H1 (cell line): ENCODE measurements around the gene NEURL4. TPM values are rescaled to one million over a fixed set of nuclear protein-coding genes. Genes with fewer than 3 reads are reported as not detected.

ENCODE experiments used
- CTCF ChIA-PET: fragments of 300-600 bp; sonication (Branson Sonifier 250); formaldehyde crosslinking; loops from one replicate; lab custom pipeline; 2021; ENCODE audit not compliant: partially characterized antibody; lab: Charles Lee
- POLR2A ChIA-PET: fragments of 300-600 bp; sonication (Branson Sonifier 250); formaldehyde crosslinking; loops from one replicate; lab custom pipeline; 2021; ENCODE audit warnings: inconsistent platforms; ENCODE audit not compliant: partially characterized antibody; lab: Charles Lee
- DNase-seq, 2 experiments: peaks; one replicate each; pipeline versions ENCODE4 v3.0.0 to v3.0.0-alpha.2; 2010 to 2022; ENCODE audit warnings: low spot score in 2 of 2, low read depth in 1 of 2, mixed read lengths in 1 of 2
- FAIRE-seq: peaks from 2 replicates; lab custom pipeline; 2011; peaks lifted over from hg19 to GRCh38; lab: Jason Lieb, UNC
- H2AFZ ChIP-seq: 2 replicates; pipeline ENCODE4 v1.8.1; 2012; ENCODE audit warnings: low read length, inconsistent platforms
- H2AK5ac ChIP-seq: 2 replicates; pipeline ENCODE4 v1.6.1; 2013; ENCODE audit warnings: low read depth, low read length
- H2BK120ac ChIP-seq: replicated peaks from 2 replicates; pipeline ENCODE3; 2013; ENCODE audit warnings: low read depth, low read length, inconsistent platforms
- H2BK12ac ChIP-seq: 2 replicates; pipeline ENCODE4 v1.6.1; 2013; ENCODE audit warnings: low read depth, low read length
- H2BK15ac ChIP-seq: 2 replicates; pipeline ENCODE4 v1.6.1; 2013; ENCODE audit warnings: low read length
- H2BK20ac ChIP-seq: 2 replicates; pipeline ENCODE4 v1.6.1; 2013; ENCODE audit warnings: low read length
- H2BK5ac ChIP-seq: 2 replicates; pipeline ENCODE4 v1.6.1; 2013; ENCODE audit warnings: low read depth, low read length
- H3K14ac ChIP-seq: 2 replicates; pipeline ENCODE4 v1.6.1; 2013; ENCODE audit warnings: inconsistent platforms; ENCODE audit not compliant: insufficient read length
- H3K18ac ChIP-seq: 2 replicates; pipeline ENCODE4 v1.6.1; 2013; ENCODE audit warnings: low read length; ENCODE audit errors: extremely low read depth
- H3K23ac ChIP-seq: 2 replicates; pipeline ENCODE4 v1.6.1; 2013; ENCODE audit warnings: inconsistent platforms; ENCODE audit not compliant: insufficient read length
- H3K23me2 ChIP-seq: 2 replicates; pipeline ENCODE4 v1.6.1; 2013; ENCODE audit warnings: low read depth, low read length
- H3K27ac ChIP-seq: 2 replicates; pipeline ENCODE4 v1.6.1; 2011; ENCODE audit warnings: low read depth, low read length, inconsistent platforms
- H3K27me3 ChIP-seq, 4 experiments: replicated peaks in 1 of 4; 1 replicate in 1 of 4; 2 replicates in 3 of 4; pipeline versions ENCODE4 v1.6.1 to v1.8.1; 2011 to 2013; ENCODE audit warnings: low read length in 3 of 4, mild to moderate bottlenecking in 3 of 4, inconsistent platforms in 2 of 4, mixed read lengths in 2 of 4, moderate library complexity in 1 of 4; ENCODE audit not compliant: control insufficient read depth in 3 of 4, insufficient read depth in 3 of 4; ENCODE audit errors: extremely low read depth in 1 of 4
- H3K36me3 ChIP-seq, 4 experiments: 2 replicates each; pipeline versions ENCODE4 v1.6.1 to v1.8.1; 2011 to 2013; ENCODE audit warnings: mild to moderate bottlenecking in 4 of 4, low read length in 3 of 4, moderate library complexity in 2 of 4, control low read depth in 1 of 4, inconsistent platforms in 1 of 4; ENCODE audit not compliant: insufficient read depth in 4 of 4, control insufficient read depth in 2 of 4
- H3K4ac ChIP-seq: replicated peaks from 2 replicates; pipeline ENCODE3; 2013; ENCODE audit warnings: low read length, low read depth, mixed read lengths, inconsistent platforms; ENCODE audit not compliant: insufficient read length
- H3K4me1 ChIP-seq, 4 experiments: replicated peaks in 1 of 4; 1 replicate in 1 of 4; 2 replicates in 3 of 4; pipeline versions ENCODE4 v1.6.1 to v1.8.1; 2011 to 2013; ENCODE audit warnings: low read length in 3 of 4, inconsistent platforms in 2 of 4, mixed read lengths in 1 of 4; ENCODE audit not compliant: insufficient read depth in 4 of 4, control insufficient read depth in 3 of 4
- H3K4me2 ChIP-seq, 2 experiments: 2 replicates each; pipeline versions ENCODE4 v1.6.1 to v1.8.1; 2011 to 2013; ENCODE audit warnings: low read depth in 2 of 2, low read length in 2 of 2, control low read depth in 1 of 2, inconsistent platforms in 1 of 2, mild to moderate bottlenecking in 1 of 2; ENCODE audit not compliant: insufficient read depth in 1 of 2
- H3K4me3 ChIP-seq, 4 experiments: fragments of 200-600, 300-600 bp in 1 of 4; sonication (generic), shearing (Covaris generic), sonication (Bioruptor Twin) in 1 of 4; 2 replicates each; pipeline versions ENCODE4 v1.5.1 to v1.8.1; 2011 to 2016; ENCODE audit warnings: low read length in 4 of 4, low read depth in 3 of 4, control low read depth in 2 of 4, inconsistent platforms in 2 of 4, mild to moderate bottlenecking in 2 of 4, mixed read lengths in 1 of 4, moderate library complexity in 1 of 4; ENCODE audit not compliant: insufficient read depth in 2 of 4; ENCODE audit errors: extremely low read depth in 1 of 4
- H3K56ac ChIP-seq: replicated peaks from 2 replicates; pipeline ENCODE3; 2013; ENCODE audit warnings: low read depth, mild to moderate bottlenecking, mixed read lengths, low read length, inconsistent platforms; ENCODE audit not compliant: insufficient read length
- H3K79me1 ChIP-seq: 2 replicates; pipeline ENCODE4 v1.6.1; 2013; ENCODE audit warnings: low read depth, low read length, control low read depth
- H3K79me2 ChIP-seq, 2 experiments: 2 replicates each; pipeline versions ENCODE4 v1.6.1 to v1.8.1; 2012 to 2013; ENCODE audit warnings: low read length in 2 of 2, mild to moderate bottlenecking in 2 of 2, inconsistent platforms in 1 of 2; ENCODE audit not compliant: insufficient read depth in 2 of 2, control insufficient read depth in 1 of 2
- H3K9ac ChIP-seq, 4 experiments: replicated peaks in 1 of 4; 1 replicate in 1 of 4; 2 replicates in 3 of 4; pipeline versions ENCODE4 v1.6.1 to v1.8.1; 2011 to 2013; ENCODE audit warnings: low read depth in 3 of 4, low read length in 3 of 4, control low read depth in 2 of 4, mild to moderate bottlenecking in 2 of 4, moderate library complexity in 2 of 4, inconsistent platforms in 1 of 4; ENCODE audit errors: extremely low read depth in 1 of 4
- H3K9me3 ChIP-seq, 2 experiments: 2 replicates each; pipeline versions ENCODE4 v1.6.1 to v1.8.1; 2012 to 2013; ENCODE audit warnings: mild to moderate bottlenecking in 2 of 2, moderate library complexity in 2 of 2, control low read depth in 1 of 2, inconsistent platforms in 1 of 2, low read depth in 1 of 2, low read length in 1 of 2, mixed read lengths in 1 of 2; ENCODE audit not compliant: insufficient read depth in 2 of 2
- H4K20me1 ChIP-seq, 2 experiments: replicated peaks in 1 of 2; 2 replicates each; pipeline versions ENCODE3 to v1.8.1; 2011 to 2013; ENCODE audit warnings: inconsistent platforms in 2 of 2, low read length in 2 of 2, mild to moderate bottlenecking in 1 of 2; ENCODE audit not compliant: insufficient read depth in 2 of 2, control insufficient read depth in 1 of 2
- H4K5ac ChIP-seq: 2 replicates; pipeline ENCODE4 v1.6.1; 2013; ENCODE audit warnings: low read length, low read depth, mixed read lengths, inconsistent platforms; ENCODE audit not compliant: insufficient read length
- H4K8ac ChIP-seq: 2 replicates; pipeline ENCODE4 v1.8.0; 2013; ENCODE audit warnings: mild to moderate bottlenecking, moderate library complexity, low read length, inconsistent platforms; ENCODE audit not compliant: insufficient read depth; ENCODE audit errors: extremely low read depth
- H4K91ac ChIP-seq: replicated peaks from 2 replicates; pipeline ENCODE3; 2013; ENCODE audit warnings: low read length, mixed read lengths, inconsistent platforms; ENCODE audit not compliant: insufficient read length
- ASH2L ChIP-seq: fragments of 200-600, 300-600 bp; sonication (generic); IDR thresholded peaks from one replicate; pipeline ENCODE4 v1.7.1; 2017; ENCODE audit warnings: low read length
- BACH1 ChIP-seq: IDR thresholded peaks from 2 replicates; pipeline ENCODE4 v1.6.1; 2012; ENCODE audit warnings: low read length, improper control_type of control experiment
- CEBPB ChIP-seq: IDR thresholded peaks from 2 replicates; pipeline ENCODE4 v1.6.1; 2012; ENCODE audit warnings: low read depth, low read length
- CHD2 ChIP-seq: IDR thresholded peaks from 2 replicates; pipeline ENCODE4 v1.6.1; 2012; ENCODE audit warnings: low read length, improper control_type of control experiment
- EGR1 ChIP-seq: IDR thresholded peaks from 2 replicates; pipeline ENCODE4 v1.6.1; 2011; ENCODE audit warnings: low read depth, low read length, borderline replicate concordance
- GTF2F1 ChIP-seq: IDR thresholded peaks from 2 replicates; pipeline ENCODE4 v1.6.1; 2012; ENCODE audit warnings: low read depth, low read length, improper control_type of control experiment, borderline replicate concordance
- JUN ChIP-seq: IDR thresholded peaks from 2 replicates; pipeline ENCODE4 v1.6.1; 2011; ENCODE audit warnings: low read depth, mild to moderate bottlenecking, improper control_type of control experiment, low read length
- RAD21 ChIP-seq, 2 experiments: IDR thresholded peaks in 1 of 2; conservative IDR thresholded peaks in 1 of 2; 2 replicates each; pipeline ENCODE4 v1.6.1; 2011; ENCODE audit warnings: low read depth in 2 of 2, low read length in 2 of 2, improper control_type of control experiment in 1 of 2, inconsistent platforms in 1 of 2, mild to moderate bottlenecking in 1 of 2, moderate library complexity in 1 of 2
- RFX5 ChIP-seq: IDR thresholded peaks from 2 replicates; pipeline ENCODE4 v1.6.1; 2011; ENCODE audit warnings: low read depth, low read length, improper control_type of control experiment, borderline replicate concordance
- SIX5 ChIP-seq: IDR thresholded peaks from 2 replicates; pipeline ENCODE4 v1.6.1; 2011; ENCODE audit warnings: mild to moderate bottlenecking, low read depth, low read length
- SP4 ChIP-seq: IDR thresholded peaks from 2 replicates; pipeline ENCODE4 v1.6.1; 2012; ENCODE audit warnings: low read length, inconsistent platforms
- ZNF274 ChIP-seq: IDR thresholded peaks from 2 replicates; pipeline ENCODE4 v1.7.0; 2012; ENCODE audit warnings: low read length, borderline replicate concordance; ENCODE audit errors: extremely low read depth
- WGBS, 2 experiments: shearing (Covaris generic) in 1 of 2; methylation state at CpG; one replicate each; pipeline versions ENCODE4 v1.1.6 to v1.1.7; 2013 to 2015; ENCODE audit warnings: low lambda C conversion rate in 2 of 2, mixed read lengths in 2 of 2, inconsistent platforms in 1 of 2, low coverage in 1 of 2, missing lambda C conversion rate in 1 of 2; ENCODE audit not compliant: insufficient replicate concordance in 2 of 2, insufficient coverage in 1 of 2, insufficient read length in 1 of 2; ENCODE audit errors: extremely low coverage in 1 of 2, missing lambda C conversion rate in 1 of 2; 5-methylcytosine and 5-hydroxymethylcytosine counted together
- polyA plus RNA-seq, 7 experiments: library from polyadenylated mRNA; depleted of rRNA in 3 of 7; stranded (reverse) in 5 of 7; unstranded in 2 of 7; fragments of >200 nt in 5 of 7; fragments of 200-250 nt in 2 of 7; gene quantifications; 1 replicate in 5 of 7; 2 replicates in 1 of 7; 4 replicates in 1 of 7; pipeline versions ENCODE4 v1.2.1 to v1.2.3, GENCODE V29; 2011 to 2013; ENCODE audit warnings: missing spikeins in 2 of 7, mixed read lengths in 2 of 7
- total RNA-seq: library from RNA; stranded (reverse); fragmentation: NEBNext Ultra II Directional; extraction: Animal tissue kit (Norgen Biotek cat#: 25700); gene quantifications from 2 replicates; pipeline ENCODE4 v1.2.1, GENCODE V29; 2021

NEURL4 gene
- total and polyA plus RNA-seq, 2 of the 8 experiments (the other 6 are each of a cell fraction or from before 2014, with no cell fraction given): 29.6 to 46.8 TPM

GRCh38 chr17:7348478-7349242 lies 19.5 kb upstream of the NEURL4 start:
- DNase-seq (no peak), FAIRE-seq (no peak)
- Histone ChIP-seq H2AFZ (no peak overlapping the region), H3K18ac (no peak overlapping the region; the same call in 1 of the 2 replicates), H3K4ac (peak overlapping the region; percentile 3), H3K4me3 (no peak overlapping the region), H4K5ac (no peak overlapping the region), H4K8ac (no peak overlapping the region), H2BK20ac (no peak overlapping the region), H3K36me3 (no peaks in the 10 kb centered on the region), H3K4me1 (peaks cover 0 to 19% (median 10%) of the 10 kb centered on the region in 4 experiments; a peak in 6 of 7 replicates), H4K20me1 (peaks cover 0 to 2% of the 10 kb centered on the region in 2 experiments), H3K56ac (no peak overlapping the region), H4K91ac (no peak overlapping the region), H2BK12ac (peak overlapping the region; percentile 87; the same call in 1 of the 2 replicates), H3K23me2 (peaks cover 15% of the 10 kb centered on the region; the same call in 1 of the 2 replicates), H2BK120ac (no peak overlapping the region), H3K4me2 (peak overlapping the region in 1 of 2 experiments; percentile 92; a peak in 2 of 4 replicates), H2BK15ac (no peak overlapping the region), H3K79me2 (no peaks in the 10 kb centered on the region), H3K14ac (no peak overlapping the region), H3K27me3 (no peaks in the 10 kb centered on the region), H3K9ac (peak overlapping the region in 1 of 4 experiments; percentile 14; a peak in 1 of 7 replicates), H3K23ac (no peak overlapping the region), H3K27ac (no peak overlapping the region), H3K79me1 (no peaks in the 10 kb centered on the region), H2AK5ac (peak overlapping the region; percentile 75; the same call in 1 of the 2 replicates), H2BK5ac (no peak overlapping the region), H3K9me3 (no peaks in the 10 kb centered on the region)
- ChIA-PET POLR2A (interaction anchor here (0.8 to 8.2 kb wide), 14 partner anchors 12 to 212 kb away, joined by 3 to 91 read pairs (median 3); partner anchors contain the start of genes ACAP1, CLDN7, FGF11 and GPS2), CTCF (interaction anchor here (0.8 to 14.1 kb wide), 13 partner anchors 9 to 167 kb away, joined by 3 to 167 read pairs (median 6); partner anchors contain the start of genes ACAP1, NEURL4 and SLC2A4)
- WGBS, 2 experiments: 95% methylated on average over 19 of the region's 19 CpGs; no CpG with 5 or more reads in 1 of the 2 experiments
- no peak for TF ChIP-seq CHD2
- TF ChIP-seq ASH2L: no peak
- TF ChIP-seq RFX5: no peak
- TF ChIP-seq ZNF274: no peak
- TF ChIP-seq RAD21 (IDR thresholded peaks at IDR 0.05 in 1 of 2, conservative IDR thresholded peaks at IDR 0.05 in 1 of 2; ENCODE audit: low read depth in 2 of 2, low read length in 2 of 2): no peak
- no peak for TF ChIP-seq EGR1
- TF ChIP-seq SIX5: no peak
- TF ChIP-seq BACH1: no peak
- TF ChIP-seq GTF2F1: no peak
- TF ChIP-seq CEBPB: no peak
- no peak for TF ChIP-seq JUN
- no peak for TF ChIP-seq SP4
